ENCODE results near the gene ATP4B.

DNA sequence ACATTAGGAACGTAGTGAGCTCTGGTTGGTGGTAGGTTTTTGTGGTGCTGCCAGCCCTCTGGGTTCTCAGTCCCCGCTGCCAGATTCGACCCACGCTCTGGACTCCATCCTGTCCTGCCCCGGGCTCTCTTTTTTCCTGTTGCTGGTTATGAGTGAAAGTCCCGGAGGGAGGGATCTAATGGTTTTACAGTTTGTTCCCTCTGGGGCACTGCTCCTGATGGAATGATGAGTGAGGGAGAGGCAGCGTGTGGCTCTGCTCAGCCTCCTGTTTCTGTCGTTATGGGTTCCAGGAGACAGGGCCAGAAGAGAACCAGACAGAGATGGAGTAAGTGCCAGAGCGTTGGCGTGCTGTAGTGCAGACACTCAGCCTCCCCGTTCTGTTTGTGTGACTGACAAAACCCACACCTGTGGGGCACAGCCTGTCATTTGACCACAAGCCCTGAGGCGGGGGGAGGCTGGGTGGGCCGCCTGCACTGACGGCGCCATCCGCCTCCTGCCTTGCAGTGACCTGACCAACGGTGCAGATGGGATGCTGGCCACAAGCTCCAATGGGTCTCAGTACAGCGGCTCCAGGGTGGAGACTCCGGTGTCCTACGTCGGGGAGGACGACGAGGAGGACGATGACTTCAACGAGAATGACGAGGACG is 18.3 kb downstream of the ATP4B start:
- TF ChIP-seq TEAD4 (IDR thresholded peaks at IDR 0.05; ENCODE audit: borderline replicate concordance, insufficient read depth) (no peak), RXRA (IDR thresholded peaks at IDR 0.05; ENCODE audit: borderline replicate concordance, low read depth) (no peak), TAF1 (IDR thresholded peaks at IDR 0.05; ENCODE audit: borderline replicate concordance, low read depth, low read length) (no peak), JUND (IDR thresholded peaks at IDR 0.05) (no peak), GABPA (IDR thresholded peaks at IDR 0.05; ENCODE audit: low read depth) (no peak), YY1 (IDR thresholded peaks at IDR 0.05; ENCODE audit: low read depth) (no peak), TCF12 (IDR thresholded peaks at IDR 0.05) (no peak), MXI1 (IDR thresholded peaks at IDR 0.05; ENCODE audit: low read depth, low read length) (no peak)
- TF ChIP-seq, protein P1, sequence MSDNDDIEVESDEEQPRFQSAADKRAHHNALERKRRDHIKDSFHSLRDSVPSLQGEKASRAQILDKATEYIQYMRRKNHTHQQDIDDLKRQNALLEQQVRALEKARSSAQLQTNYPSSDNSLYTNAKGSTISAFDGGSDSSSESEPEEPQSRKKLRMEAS (IDR thresholded peaks at IDR 0.05; ENCODE audit: low read depth), result no peak
- TF ChIP-seq, protein P2, sequence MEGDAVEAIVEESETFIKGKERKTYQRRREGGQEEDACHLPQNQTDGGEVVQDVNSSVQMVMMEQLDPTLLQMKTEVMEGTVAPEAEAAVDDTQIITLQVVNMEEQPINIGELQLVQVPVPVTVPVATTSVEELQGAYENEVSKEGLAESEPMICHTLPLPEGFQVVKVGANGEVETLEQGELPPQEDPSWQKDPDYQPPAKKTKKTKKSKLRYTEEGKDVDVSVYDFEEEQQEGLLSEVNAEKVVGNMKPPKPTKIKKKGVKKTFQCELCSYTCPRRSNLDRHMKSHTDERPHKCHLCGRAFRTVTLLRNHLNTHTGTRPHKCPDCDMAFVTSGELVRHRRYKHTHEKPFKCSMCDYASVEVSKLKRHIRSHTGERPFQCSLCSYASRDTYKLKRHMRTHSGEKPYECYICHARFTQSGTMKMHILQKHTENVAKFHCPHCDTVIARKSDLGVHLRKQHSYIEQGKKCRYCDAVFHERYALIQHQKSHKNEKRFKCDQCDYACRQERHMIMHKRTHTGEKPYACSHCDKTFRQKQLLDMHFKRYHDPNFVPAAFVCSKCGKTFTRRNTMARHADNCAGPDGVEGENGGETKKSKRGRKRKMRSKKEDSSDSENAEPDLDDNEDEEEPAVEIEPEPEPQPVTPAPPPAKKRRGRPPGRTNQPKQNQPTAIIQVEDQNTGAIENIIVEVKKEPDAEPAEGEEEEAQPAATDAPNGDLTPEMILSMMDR (IDR thresholded peaks at IDR 0.05), result no peak
- TF ChIP-seq, protein P3, sequence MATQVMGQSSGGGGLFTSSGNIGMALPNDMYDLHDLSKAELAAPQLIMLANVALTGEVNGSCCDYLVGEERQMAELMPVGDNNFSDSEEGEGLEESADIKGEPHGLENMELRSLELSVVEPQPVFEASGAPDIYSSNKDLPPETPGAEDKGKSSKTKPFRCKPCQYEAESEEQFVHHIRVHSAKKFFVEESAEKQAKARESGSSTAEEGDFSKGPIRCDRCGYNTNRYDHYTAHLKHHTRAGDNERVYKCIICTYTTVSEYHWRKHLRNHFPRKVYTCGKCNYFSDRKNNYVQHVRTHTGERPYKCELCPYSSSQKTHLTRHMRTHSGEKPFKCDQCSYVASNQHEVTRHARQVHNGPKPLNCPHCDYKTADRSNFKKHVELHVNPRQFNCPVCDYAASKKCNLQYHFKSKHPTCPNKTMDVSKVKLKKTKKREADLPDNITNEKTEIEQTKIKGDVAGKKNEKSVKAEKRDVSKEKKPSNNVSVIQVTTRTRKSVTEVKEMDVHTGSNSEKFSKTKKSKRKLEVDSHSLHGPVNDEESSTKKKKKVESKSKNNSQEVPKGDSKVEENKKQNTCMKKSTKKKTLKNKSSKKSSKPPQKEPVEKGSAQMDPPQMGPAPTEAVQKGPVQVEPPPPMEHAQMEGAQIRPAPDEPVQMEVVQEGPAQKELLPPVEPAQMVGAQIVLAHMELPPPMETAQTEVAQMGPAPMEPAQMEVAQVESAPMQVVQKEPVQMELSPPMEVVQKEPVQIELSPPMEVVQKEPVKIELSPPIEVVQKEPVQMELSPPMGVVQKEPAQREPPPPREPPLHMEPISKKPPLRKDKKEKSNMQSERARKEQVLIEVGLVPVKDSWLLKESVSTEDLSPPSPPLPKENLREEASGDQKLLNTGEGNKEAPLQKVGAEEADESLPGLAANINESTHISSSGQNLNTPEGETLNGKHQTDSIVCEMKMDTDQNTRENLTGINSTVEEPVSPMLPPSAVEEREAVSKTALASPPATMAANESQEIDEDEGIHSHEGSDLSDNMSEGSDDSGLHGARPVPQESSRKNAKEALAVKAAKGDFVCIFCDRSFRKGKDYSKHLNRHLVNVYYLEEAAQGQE (IDR thresholded peaks at IDR 0.05; ENCODE audit: low read depth, low read length), result no peak
- TF ChIP-seq, protein P4, sequence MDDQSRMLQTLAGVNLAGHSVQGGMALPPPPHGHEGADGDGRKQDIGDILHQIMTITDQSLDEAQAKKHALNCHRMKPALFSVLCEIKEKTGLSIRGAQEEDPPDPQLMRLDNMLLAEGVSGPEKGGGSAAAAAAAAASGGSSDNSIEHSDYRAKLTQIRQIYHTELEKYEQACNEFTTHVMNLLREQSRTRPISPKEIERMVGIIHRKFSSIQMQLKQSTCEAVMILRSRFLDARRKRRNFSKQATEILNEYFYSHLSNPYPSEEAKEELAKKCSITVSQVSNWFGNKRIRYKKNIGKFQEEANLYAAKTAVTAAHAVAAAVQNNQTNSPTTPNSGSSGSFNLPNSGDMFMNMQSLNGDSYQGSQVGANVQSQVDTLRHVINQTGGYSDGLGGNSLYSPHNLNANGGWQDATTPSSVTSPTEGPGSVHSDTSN (IDR thresholded peaks at IDR 0.05), result no peak
- TF ChIP-seq, protein P5, sequence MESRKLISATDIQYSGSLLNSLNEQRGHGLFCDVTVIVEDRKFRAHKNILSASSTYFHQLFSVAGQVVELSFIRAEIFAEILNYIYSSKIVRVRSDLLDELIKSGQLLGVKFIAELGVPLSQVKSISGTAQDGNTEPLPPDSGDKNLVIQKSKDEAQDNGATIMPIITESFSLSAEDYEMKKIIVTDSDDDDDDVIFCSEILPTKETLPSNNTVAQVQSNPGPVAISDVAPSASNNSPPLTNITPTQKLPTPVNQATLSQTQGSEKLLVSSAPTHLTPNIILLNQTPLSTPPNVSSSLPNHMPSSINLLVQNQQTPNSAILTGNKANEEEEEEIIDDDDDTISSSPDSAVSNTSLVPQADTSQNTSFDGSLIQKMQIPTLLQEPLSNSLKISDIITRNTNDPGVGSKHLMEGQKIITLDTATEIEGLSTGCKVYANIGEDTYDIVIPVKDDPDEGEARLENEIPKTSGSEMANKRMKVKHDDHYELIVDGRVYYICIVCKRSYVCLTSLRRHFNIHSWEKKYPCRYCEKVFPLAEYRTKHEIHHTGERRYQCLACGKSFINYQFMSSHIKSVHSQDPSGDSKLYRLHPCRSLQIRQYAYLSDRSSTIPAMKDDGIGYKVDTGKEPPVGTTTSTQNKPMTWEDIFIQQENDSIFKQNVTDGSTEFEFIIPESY (IDR thresholded peaks at IDR 0.05; ENCODE audit: borderline replicate concordance, low read depth), result no peak
